Loucy (cell line): ENCODE data around the gene OSBPL7.

ENCODE experiments used
- EZH2phosphoT487 ChIP-seq: fragments of 200-600 bp; IDR thresholded peaks from 2 replicates; pipeline ENCODE4 v1.6.1; 2018; ENCODE audit warnings: antibody characterized with exemption, mild to moderate bottlenecking, moderate library complexity, borderline replicate concordance
- TF ChIP-seq, protein P1 (sequence below): fragments of 200-600 bp; sonication (generic); conservative IDR thresholded peaks from 2 replicates; pipeline ENCODE4 v1.5.1; 2014; ENCODE audit warnings: mild to moderate bottlenecking, antibody characterized with exemption, low read length

DNA sequence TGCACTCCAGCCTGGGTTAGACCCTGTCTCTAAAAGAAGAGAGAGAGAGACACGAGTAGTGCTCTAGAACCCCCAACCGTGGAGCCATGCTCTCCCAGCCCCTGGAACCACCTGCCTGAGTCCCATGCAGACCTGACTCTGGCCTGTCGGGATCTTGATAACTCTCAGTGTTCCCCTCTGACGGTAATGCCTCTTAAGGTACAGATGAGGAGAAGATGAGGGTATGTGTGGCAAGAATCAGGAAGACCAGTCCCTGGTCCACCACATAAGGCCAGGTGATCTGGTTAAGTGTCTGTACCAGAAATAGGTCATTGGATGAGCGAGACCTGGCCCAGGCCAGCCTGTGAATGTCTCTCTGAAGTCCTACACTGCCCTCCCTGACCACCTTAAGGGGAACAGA is 18.4 kb downstream of the OSBPL7 start:
- TF ChIP-seq, protein P1, sequence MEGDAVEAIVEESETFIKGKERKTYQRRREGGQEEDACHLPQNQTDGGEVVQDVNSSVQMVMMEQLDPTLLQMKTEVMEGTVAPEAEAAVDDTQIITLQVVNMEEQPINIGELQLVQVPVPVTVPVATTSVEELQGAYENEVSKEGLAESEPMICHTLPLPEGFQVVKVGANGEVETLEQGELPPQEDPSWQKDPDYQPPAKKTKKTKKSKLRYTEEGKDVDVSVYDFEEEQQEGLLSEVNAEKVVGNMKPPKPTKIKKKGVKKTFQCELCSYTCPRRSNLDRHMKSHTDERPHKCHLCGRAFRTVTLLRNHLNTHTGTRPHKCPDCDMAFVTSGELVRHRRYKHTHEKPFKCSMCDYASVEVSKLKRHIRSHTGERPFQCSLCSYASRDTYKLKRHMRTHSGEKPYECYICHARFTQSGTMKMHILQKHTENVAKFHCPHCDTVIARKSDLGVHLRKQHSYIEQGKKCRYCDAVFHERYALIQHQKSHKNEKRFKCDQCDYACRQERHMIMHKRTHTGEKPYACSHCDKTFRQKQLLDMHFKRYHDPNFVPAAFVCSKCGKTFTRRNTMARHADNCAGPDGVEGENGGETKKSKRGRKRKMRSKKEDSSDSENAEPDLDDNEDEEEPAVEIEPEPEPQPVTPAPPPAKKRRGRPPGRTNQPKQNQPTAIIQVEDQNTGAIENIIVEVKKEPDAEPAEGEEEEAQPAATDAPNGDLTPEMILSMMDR, result no peak
- TF ChIP-seq EZH2phosphoT487, result no peak
